GM23338 (cell line): ENCODE data around the gene RTEL1. TPM values are rescaled to one million over a fixed set of nuclear protein-coding genes. Genes with fewer than 3 reads are reported as not detected.
"Not testable (repeated sequence)": the region's sequence is repeated elsewhere in the genome, so short reads cannot be mapped to it uniquely, and the experiment has no call there.

Experiments used
- ATAC-seq: fragments of 200-7000 bp; cut with Tn5 transposase; 3 replicates; pipeline ENCODE4 v1.9.1; 2020
- DNase-seq: peaks from one replicate; pipeline ENCODE4 v3.0.0-alpha.2; 2015; ENCODE audit warnings: low spot score
- H2AFZ ChIP-seq: fragments of 200-600 bp; sonication (generic); 2 replicates; pipeline ENCODE4 v1.8.0; 2016; ENCODE audit warnings: antibody characterized with exemption, mild to moderate bottlenecking, moderate library complexity
- H3F3A ChIP-seq: fragments of 200-600 bp; sonication (generic); replicated peaks from 2 replicates; pipeline ENCODE4 v1.8.0; 2017; ENCODE audit warnings: antibody characterized with exemption, mixed run types, low read depth
- H3K27ac ChIP-seq: fragments of 200-600 bp; sonication (generic); 2 replicates; pipeline ENCODE4 v1.6.1; 2016; ENCODE audit warnings: low read depth
- H3K27me3 ChIP-seq: fragments of 200-600 bp; sonication (generic); 2 replicates; pipeline ENCODE4 v1.8.0; 2016; ENCODE audit warnings: mild to moderate bottlenecking, mixed run types, moderate library complexity; ENCODE audit not compliant: insufficient read depth
- H3K36me3 ChIP-seq: fragments of 200-600 bp; sonication (generic); 2 replicates; pipeline ENCODE4 v1.8.0; 2016; ENCODE audit warnings: mild to moderate bottlenecking; ENCODE audit not compliant: insufficient read depth
- H3K4me1 ChIP-seq: fragments of 200-600 bp; sonication (generic); 2 replicates; pipeline ENCODE4 v1.8.0; 2016; ENCODE audit warnings: mild to moderate bottlenecking, moderate library complexity; ENCODE audit not compliant: insufficient read depth
- H3K4me2 ChIP-seq: fragments of 200-600 bp; sonication (generic); 2 replicates; pipeline ENCODE4 v1.7.1; 2017; ENCODE audit warnings: mixed run types
- H3K4me3 ChIP-seq: fragments of 200-600 bp; sonication (generic); 2 replicates; pipeline ENCODE4 v1.6.1; 2016; ENCODE audit warnings: mixed run types
- H3K79me2 ChIP-seq: fragments of 200-600 bp; sonication (generic); replicated peaks from 2 replicates; pipeline ENCODE4 v1.8.0; 2017; ENCODE audit warnings: mild to moderate bottlenecking; ENCODE audit not compliant: insufficient read depth
- H3K9me2 ChIP-seq: fragments of 200-600 bp; sonication (generic); 2 replicates; pipeline ENCODE4 v1.8.0; 2017; ENCODE audit not compliant: insufficient read depth
- H4K20me1 ChIP-seq: fragments of 200-600 bp; sonication (generic); replicated peaks from 2 replicates; pipeline ENCODE4 v1.8.0; 2017; ENCODE audit warnings: mild to moderate bottlenecking; ENCODE audit not compliant: insufficient read depth
- H3K27ac Mint-ChIP-seq: 2 replicates; pipeline ENCODE4 v1.8.0; 2020; ENCODE audit warnings: inconsistent platforms, mild to moderate bottlenecking, moderate library complexity, mixed read lengths
- H3K27me3 Mint-ChIP-seq: 3 replicates; pipeline ENCODE4 v1.8.0; 2022; ENCODE audit warnings: low read depth, mild to moderate bottlenecking, moderate library complexity, mixed read lengths, inconsistent platforms; ENCODE audit not compliant: insufficient read depth, poor library complexity
- H3K36me3 Mint-ChIP-seq: 3 replicates; pipeline ENCODE4 v1.8.0; 2021; ENCODE audit warnings: low read depth, mild to moderate bottlenecking, inconsistent platforms, moderate library complexity, mixed read lengths
- H3K4me1 Mint-ChIP-seq: 3 replicates; pipeline ENCODE4 v1.8.0; 2020; ENCODE audit warnings: mild to moderate bottlenecking, inconsistent platforms, mixed read lengths
- H3K4me3 Mint-ChIP-seq: 3 replicates; pipeline ENCODE4 v1.8.0; 2021; ENCODE audit warnings: moderate library complexity, mild to moderate bottlenecking, inconsistent platforms, mixed read lengths
- H3K9me3 Mint-ChIP-seq: 3 replicates; pipeline ENCODE4 v1.8.0; 2020; ENCODE audit warnings: moderate library complexity, mild to moderate bottlenecking, inconsistent platforms, mixed read lengths
- ETS1 ChIP-seq: IDR thresholded peaks from 2 replicates; pipeline ENCODE4 v1.6.1; 2016; ENCODE audit warnings: antibody characterized with exemption
- EZH2 ChIP-seq: fragments of 200-600 bp; sonication (generic); IDR thresholded peaks from one replicate; pipeline ENCODE4 v1.8.0; 2017; ENCODE audit warnings: antibody characterized with exemption, mild to moderate bottlenecking, low read depth; ENCODE audit not compliant: unreplicated experiment
- EZH2phosphoT487 ChIP-seq: fragments of 200-600 bp; sonication (generic); IDR thresholded peaks from one replicate; pipeline ENCODE4 v1.8.1; 2018; ENCODE audit warnings: antibody characterized with exemption; ENCODE audit not compliant: unreplicated experiment
- JUNB ChIP-seq: IDR thresholded peaks from one replicate; pipeline ENCODE4 v1.6.1; 2016; ENCODE audit warnings: antibody characterized with exemption; ENCODE audit not compliant: unreplicated experiment
- NANOG ChIP-seq: IDR thresholded peaks from 2 replicates; pipeline ENCODE4 v1.6.1; 2016; ENCODE audit warnings: antibody characterized with exemption, borderline replicate concordance
- POLR2AphosphoS5 ChIP-seq: IDR thresholded peaks from 2 replicates; pipeline ENCODE4 v1.6.1; 2016; ENCODE audit warnings: antibody characterized with exemption, low read depth
- REST ChIP-seq: IDR thresholded peaks from one replicate; pipeline ENCODE4 v1.6.1; 2018; ENCODE audit warnings: antibody characterized with exemption; ENCODE audit not compliant: unreplicated experiment
- ZNF462 ChIP-seq: fragments of 250-450 bp; sonication (Bioruptor Pico); IDR thresholded peaks from 2 replicates; pipeline ENCODE4 v1.5.0; 2020; ENCODE audit warnings: mild to moderate bottlenecking, moderate library complexity
- polyA plus RNA-seq: library from polyadenylated mRNA; unstranded; fragments of >200 nt; fragmentation: Nextera tagmentation; extraction: Ambion mirVana; gene quantifications from 2 replicates; pipeline ENCODE4 v1.2.1, GENCODE V29; 2016
- total RNA-seq: library from RNA; depleted of rRNA; stranded (reverse); fragments of >200 nt; shearing (Covaris generic); gene quantifications from 2 replicates; pipeline ENCODE4 v1.2.3, GENCODE V29; 2014

Gene RTEL1
- total and polyA plus RNA-seq, 2 experiments from 2014 or later, result 14.2 to 34.5 TPM

GRCh38 chr20:63640686-63641085 is 17.4 kb upstream of the RTEL1 start:
- Mint-ChIP-seq H3K27me3 (peaks cover 14% of the 10 kb centered on the region), H3K4me1 (peaks cover 11% of the 10 kb centered on the region)
- not testable (repeated sequence) for H3K4me3 ChIP-seq, H2AFZ ChIP-seq, DNase-seq, H3K36me3 ChIP-seq, H3K79me2 ChIP-seq, H3K27ac ChIP-seq, H4K20me1 ChIP-seq, H3K9me2 ChIP-seq, H3F3A ChIP-seq, H3K4me3 Mint-ChIP-seq, H3K4me2 ChIP-seq, H3K4me1 ChIP-seq, H3K9me3 Mint-ChIP-seq, H3K27ac Mint-ChIP-seq, H3K27me3 ChIP-seq, H3K36me3 Mint-ChIP-seq, ATAC-seq

GRCh38 chr20:63641146-63641791 is 16.8 kb upstream of the RTEL1 start:
- peak overlapping the region; percentile 63 for H3K4me3 ChIP-seq
- no peaks in the 10 kb centered on the region; the same call in 1 of the 2 replicates for H4K20me1 ChIP-seq
- H3K9me2 ChIP-seq, result no peaks in the 10 kb centered on the region
- H3K36me3 ChIP-seq, result no peaks in the 10 kb centered on the region
- Mint-ChIP-seq H3K9me3 (no peaks in the 10 kb centered on the region), H3K4me3 (no peak overlapping the region; the same call in 2 of the 3 replicates), H3K27me3 (peaks cover 14% of the 10 kb centered on the region), H3K4me1 (peaks cover 11% of the 10 kb centered on the region), H3K27ac (no peak overlapping the region), H3K36me3 (peaks cover 3% of the 10 kb centered on the region; the same call in 2 of the 3 replicates)
- H3K79me2 ChIP-seq, result no peaks in the 10 kb centered on the region
- peak; percentile 48 for ATAC-seq
- H3K4me1 ChIP-seq, result peaks cover 7% of the 10 kb centered on the region; the same call in 1 of the 2 replicates
- no peaks in the 10 kb centered on the region for H3K27me3 ChIP-seq
- peaks cover 9% of the 10 kb centered on the region; the same call in 1 of the 2 replicates for H3F3A ChIP-seq
- H3K4me2 ChIP-seq, result peak overlapping the region; percentile 84
- H2AFZ ChIP-seq, result no peak overlapping the region
- H3K27ac ChIP-seq, result peak overlapping the region; percentile 55; the same call in 1 of the 2 replicates
- DNase-seq, result peak; percentile 71
- TF ChIP-seq ETS1 (no peak), REST (no peak), ZNF462 (CRISPR knock-in tag) (no peak), JUNB (no peak), EZH2 (no peak), POLR2AphosphoS5 (no peak), EZH2phosphoT487 (no peak), NANOG (no peak)
